Astrocyte (in vitro differentiated cells and primary cell): Measurements from ENCODE around the gene DDX41. TPM values are rescaled to one million over a fixed set of nuclear protein-coding genes. Genes with fewer than 3 reads are reported as not detected.

Experiments used
- DNase-seq: peaks from one replicate; pipeline ENCODE4 v3.0.0-alpha.2; 2010; ENCODE audit warnings: low read depth
- FAIRE-seq: peaks from 2 replicates; lab custom pipeline; 2011; peaks lifted over from hg19 to GRCh38; lab: Jason Lieb, UNC
- H2AFZ ChIP-seq: 2 replicates; pipeline ENCODE4 v1.6.0; 2012; ENCODE audit warnings: low read depth, low read length, inconsistent platforms
- H3K27ac ChIP-seq: 2 replicates; pipeline ENCODE4 v1.5.1; 2011; ENCODE audit warnings: low read depth, low read length, inconsistent platforms
- H3K27me3 ChIP-seq: 2 replicates; pipeline ENCODE4 v1.6.0; 2011; ENCODE audit warnings: low read length, inconsistent platforms; ENCODE audit not compliant: insufficient read depth
- H3K36me3 ChIP-seq: 2 replicates; pipeline ENCODE4 v1.5.1; 2011; ENCODE audit warnings: low read length, inconsistent platforms; ENCODE audit not compliant: insufficient read depth
- H3K4me1 ChIP-seq: 2 replicates; pipeline ENCODE4 v1.5.1; 2011; ENCODE audit warnings: low read length, inconsistent platforms; ENCODE audit not compliant: insufficient read depth
- H3K4me2 ChIP-seq: 2 replicates; pipeline ENCODE4 v1.6.0; 2012; ENCODE audit warnings: low read length, inconsistent platforms
- H3K4me3 ChIP-seq: 2 replicates; pipeline ENCODE4 v1.5.1; 2011; ENCODE audit warnings: low read depth, mild to moderate bottlenecking, low read length, inconsistent platforms; ENCODE audit not compliant: insufficient read depth
- H3K79me2 ChIP-seq: 2 replicates; pipeline ENCODE4 v1.6.0; 2012; ENCODE audit warnings: mild to moderate bottlenecking, low read length, inconsistent platforms; ENCODE audit not compliant: insufficient read depth
- H3K9ac ChIP-seq: 2 replicates; pipeline ENCODE4 v1.6.0; 2012; ENCODE audit warnings: mild to moderate bottlenecking, low read length, inconsistent platforms
- H3K9me3 ChIP-seq: 2 replicates; pipeline ENCODE4 v1.5.1; 2012; ENCODE audit warnings: low read depth, mild to moderate bottlenecking, low read length, inconsistent platforms; ENCODE audit not compliant: insufficient read depth
- H4K20me1 ChIP-seq: 2 replicates; pipeline ENCODE4 v1.6.0; 2012; ENCODE audit warnings: low read length, inconsistent platforms; ENCODE audit not compliant: insufficient read depth
- H3K27ac Mint-ChIP-seq: one replicate; pipeline ENCODE4 v1.8.0; 2021; ENCODE audit warnings: mild to moderate bottlenecking, mixed read lengths; ENCODE audit not compliant: unreplicated experiment
- H3K27me3 Mint-ChIP-seq: one replicate; pipeline ENCODE4 v1.8.0; 2021; ENCODE audit warnings: low read depth, mixed read lengths; ENCODE audit not compliant: unreplicated experiment
- H3K36me3 Mint-ChIP-seq: one replicate; pipeline ENCODE4 v1.8.0; 2021; ENCODE audit warnings: low read depth, mixed read lengths; ENCODE audit not compliant: unreplicated experiment
- H3K4me1 Mint-ChIP-seq: one replicate; pipeline ENCODE4 v1.8.0; 2021; ENCODE audit warnings: low read depth, mixed read lengths; ENCODE audit not compliant: unreplicated experiment
- H3K4me3 Mint-ChIP-seq: one replicate; pipeline ENCODE4 v1.8.0; 2021; ENCODE audit warnings: mild to moderate bottlenecking, moderate library complexity, mixed read lengths; ENCODE audit not compliant: unreplicated experiment
- H3K9me3 Mint-ChIP-seq: one replicate; pipeline ENCODE4 v1.8.0; 2021; ENCODE audit warnings: mild to moderate bottlenecking, mixed read lengths; ENCODE audit not compliant: unreplicated experiment
- CTCF ChIP-seq: IDR thresholded peaks from 2 replicates; pipeline ENCODE4 v1.5.1; 2011; ENCODE audit warnings: low read depth, mild to moderate bottlenecking, inconsistent platforms, low read length, moderate library complexity; ENCODE audit not compliant: insufficient read depth
- EZH2 ChIP-seq: IDR thresholded peaks from 2 replicates; pipeline ENCODE4 v1.6.1; 2012; ENCODE audit warnings: mild to moderate bottlenecking, low read length, inconsistent platforms; ENCODE audit not compliant: insufficient read depth
- total RNA-seq: library from RNA; stranded (reverse); gene quantifications from 2 replicates; pipeline ENCODE4 v1.2.1, GENCODE V29; 2021

The DDX41 gene
- total RNA-seq, 1 donor from 2014 or later, result 92.5 TPM

- H3K4me1 Mint-ChIP-seq, result peaks cover 51% of the 10 kb centered on the region
- no peaks in the 10 kb centered on the region for H3K9me3 Mint-ChIP-seq
- peaks cover 35% of the 10 kb centered on the region for H3K36me3 Mint-ChIP-seq
- H3K9ac ChIP-seq, result peak overlapping the region; percentile 10
- H3K4me2 ChIP-seq, result peak overlapping the region; percentile 13
- H3K27ac Mint-ChIP-seq, result peak overlapping the region; percentile 88
- H4K20me1 ChIP-seq, result peaks cover 91% of the 10 kb centered on the region
- peaks cover 52% of the 10 kb centered on the region for H3K79me2 ChIP-seq
- H3K36me3 ChIP-seq, result peaks cover 41% of the 10 kb centered on the region
- no peaks in the 10 kb centered on the region for H3K9me3 ChIP-seq
- H3K27me3 Mint-ChIP-seq, result no peaks in the 10 kb centered on the region
- TF ChIP-seq CTCF, result no peak
- no peak for TF ChIP-seq EZH2
- no peak overlapping the region for H2AFZ ChIP-seq
- no peak overlapping the region for H3K4me3 ChIP-seq
- peak overlapping the region; percentile 60 for H3K4me3 Mint-ChIP-seq
- no peak for FAIRE-seq
- H3K27ac ChIP-seq, result no peak overlapping the region
- DNase-seq, result no peak
- no peaks in the 10 kb centered on the region for H3K27me3 ChIP-seq
- peaks cover 49% of the 10 kb centered on the region for H3K4me1 ChIP-seq
These were observed 31.7 kb downstream of the DDX41 start for GRCh38 chr5:177484902-177485549.

- Histone ChIP-seq H3K4me1 (peaks cover 46% of the 10 kb centered on the region), H2AFZ (no peak overlapping the region), H3K27me3 (no peaks in the 10 kb centered on the region), H3K79me2 (peaks cover 44% of the 10 kb centered on the region), H3K4me3 (no peak overlapping the region), H3K9ac (no peak overlapping the region), H3K4me2 (peak overlapping the region; percentile 13), H3K9me3 (no peaks in the 10 kb centered on the region), H3K36me3 (peaks cover 40% of the 10 kb centered on the region), H3K27ac (no peak overlapping the region), H4K20me1 (peaks cover 90% of the 10 kb centered on the region)
- peak overlapping the region; percentile 78 for H3K4me3 Mint-ChIP-seq
- peaks cover 54% of the 10 kb centered on the region for H3K4me1 Mint-ChIP-seq
- peaks cover 35% of the 10 kb centered on the region for H3K36me3 Mint-ChIP-seq
- H3K27me3 Mint-ChIP-seq, result no peaks in the 10 kb centered on the region
- H3K9me3 Mint-ChIP-seq, result no peaks in the 10 kb centered on the region
- DNase-seq (no peak), FAIRE-seq (no peak)
- peak overlapping the region; percentile 88 for H3K27ac Mint-ChIP-seq
- TF ChIP-seq EZH2 (no peak), CTCF (no peak)
These were observed 32.5 kb downstream of the DDX41 start for GRCh38 chr5:177483994-177484901.
